OCI-LY7 (cell line): ENCODE results near the gene SOCS6. TPM values are rescaled to one million over a fixed set of nuclear protein-coding genes. Genes with fewer than 3 reads are reported as not detected.

ENCODE experiments used
- BruUV-seq: library from RNA; stranded (reverse); fragments of 400-500 nt; replicated peaks from 2 replicates; lab custom pipeline; 2021; lab: Mats Ljungman, UMichigan
- CTCF ChIA-PET: fragments of 300-600 bp; sonication (Branson Sonifier 250); formaldehyde crosslinking; loops from one replicate; lab custom pipeline; 2022; ENCODE audit warnings: antibody characterized with exemption; ENCODE audit not compliant: unreplicated experiment; lab: Charles Lee
- POLR2A ChIA-PET: fragments of 300-600 bp; sonication (Branson Sonifier 250); formaldehyde crosslinking; loops from one replicate; lab custom pipeline; 2022; ENCODE audit warnings: antibody characterized with exemption; lab: Charles Lee
- DNase-seq: peaks from one replicate; pipeline ENCODE4 v3.0.0-alpha.2; 2015; ENCODE audit warnings: low spot score
- H2AFZ ChIP-seq: fragments of 200-600 bp; sonication (generic), shearing (Covaris generic); 2 replicates; pipeline ENCODE4 v1.6.1; 2014; ENCODE audit warnings: mild to moderate bottlenecking, antibody characterized with exemption, low read length, moderate library complexity
- H3K27ac ChIP-seq: fragments of 200-600 bp; sonication (generic); 2 replicates; pipeline ENCODE4 v1.5.1; 2014; ENCODE audit warnings: mixed run types, low read depth, mild to moderate bottlenecking, moderate library complexity, low read length, inconsistent platforms; ENCODE audit not compliant: poor library complexity, severe bottlenecking
- H3K36me3 ChIP-seq: fragments of 200-600 bp; sonication (generic); 2 replicates; pipeline ENCODE4 v1.6.1; 2014; ENCODE audit warnings: mild to moderate bottlenecking, antibody characterized with exemption, low read length, moderate library complexity, mixed read lengths; ENCODE audit not compliant: insufficient read depth
- H3K4me1 ChIP-seq: fragments of 200-600 bp; sonication (generic); 2 replicates; pipeline ENCODE4 v1.5.1; 2014; ENCODE audit warnings: mild to moderate bottlenecking, low read length; ENCODE audit not compliant: insufficient read depth, poor library complexity, severe bottlenecking
- H3K4me2 ChIP-seq: fragments of 200-600 bp; sonication (generic); 2 replicates; pipeline ENCODE4 v1.6.1; 2014; ENCODE audit warnings: mild to moderate bottlenecking, low read length
- H3K4me3 ChIP-seq: fragments of 200-600 bp; sonication (generic); 2 replicates; pipeline ENCODE4 v1.5.1; 2014; ENCODE audit warnings: mild to moderate bottlenecking, low read depth, low read length; ENCODE audit not compliant: poor library complexity, severe bottlenecking
- H3K79me2 ChIP-seq: fragments of 200-600 bp; sonication (generic); 2 replicates; pipeline ENCODE4 v1.6.1; 2016; ENCODE audit warnings: low read depth, mild to moderate bottlenecking, low read length, moderate library complexity, mixed read lengths; ENCODE audit not compliant: insufficient read depth
- H3K9me2 ChIP-seq: fragments of 200-600 bp; sonication (generic); 2 replicates; pipeline ENCODE4 v1.6.1; 2016; ENCODE audit warnings: mild to moderate bottlenecking, low read length, mixed read lengths; ENCODE audit not compliant: insufficient read depth
- H3K9me3 ChIP-seq: fragments of 200-600 bp; sonication (generic); 2 replicates; pipeline ENCODE4 v1.6.1; 2014; ENCODE audit warnings: mild to moderate bottlenecking, mixed run types, low read length, mixed read lengths
- H4K20me1 ChIP-seq: fragments of 200-600 bp; sonication (generic); 2 replicates; pipeline ENCODE4 v1.6.1; 2014; ENCODE audit warnings: mild to moderate bottlenecking, antibody characterized with exemption, low read length, moderate library complexity, mixed read lengths; ENCODE audit not compliant: insufficient read depth
- CTCF ChIP-seq: fragments of 200-600 bp; sonication (generic); conservative IDR thresholded peaks from 2 replicates; pipeline ENCODE4 v1.5.1; 2014; ENCODE audit warnings: mild to moderate bottlenecking, antibody characterized with exemption, low read length, moderate library complexity, mixed read lengths
- EZH2phosphoT487 ChIP-seq: fragments of 200-600 bp; sonication (generic); IDR thresholded peaks from 2 replicates; pipeline ENCODE4 v1.6.1; 2018; ENCODE audit warnings: low read depth, borderline replicate concordance, mild to moderate bottlenecking, mixed run types, antibody characterized with exemption, low read length, moderate library complexity, mixed read lengths
- intact Hi-C: fragments of 100-400 bp; cut with micrococcal nuclease; formaldehyde crosslinking; loops from one replicate; pipeline ENCODE4 v1.10.0; 2022; ENCODE audit not compliant: unreplicated experiment
- total RNA-seq, 2 experiments: library from RNA; depleted of rRNA in 1 of 2; stranded (reverse); fragments of >200 nt in 1 of 2; shearing (Covaris generic) in 1 of 2; gene quantifications; 2 replicates each; pipeline ENCODE4 v1.2.3, GENCODE V29; 2014 to 2022

SOCS6 gene
- total RNA-seq, 2 experiments from 2014 or later = not detected

GRCh38 chr18:70376137-70376913 is 87.5 kb downstream of the SOCS6 start:
- no peak overlapping the region for H3K4me2 ChIP-seq
- no peaks in the 10 kb centered on the region for H4K20me1 ChIP-seq
- no peaks in the 10 kb centered on the region for H3K9me2 ChIP-seq
- no peaks in the 10 kb centered on the region for H3K36me3 ChIP-seq
- TF ChIP-seq CTCF (no peak), EZH2phosphoT487 (no peak)
- BruUV-seq = no TSS peak
- H3K27ac ChIP-seq = no peak overlapping the region
- no peak overlapping the region for H2AFZ ChIP-seq
- no peaks in the 10 kb centered on the region for H3K9me3 ChIP-seq
- no peaks in the 10 kb centered on the region for H3K4me1 ChIP-seq
- no peak for DNase-seq
- H3K79me2 ChIP-seq = no peaks in the 10 kb centered on the region
- ChIA-PET POLR2A (interaction anchor here (1.4 kb wide), 1 partner anchor 18 kb away, joined by 3 read pairs; no protein-coding TSS in a partner anchor), CTCF (no interaction called here)
- no peak overlapping the region for H3K4me3 ChIP-seq
- intact Hi-C loops = no loop called here

GRCh38 chr18:70376914-70377258 is 88.0 kb downstream of the SOCS6 start:
- POLR2A ChIA-PET = interaction anchor here (1.4 kb wide), 1 partner anchor 18 kb away, joined by 3 read pairs; no protein-coding TSS in a partner anchor
- Histone ChIP-seq H3K36me3 (no peaks in the 10 kb centered on the region), H2AFZ (no peak overlapping the region), H3K4me3 (no peak overlapping the region), H3K9me2 (no peaks in the 10 kb centered on the region), H3K9me3 (no peaks in the 10 kb centered on the region), H3K4me2 (no peak overlapping the region), H3K27ac (no peak overlapping the region), H4K20me1 (no peaks in the 10 kb centered on the region), H3K4me1 (no peaks in the 10 kb centered on the region), H3K79me2 (no peaks in the 10 kb centered on the region)
- DNase-seq = no peak
- intact Hi-C loops = no loop called here
- TF ChIP-seq CTCF (no peak), EZH2phosphoT487 (no peak)
- CTCF ChIA-PET = no interaction called here
- no TSS peak for BruUV-seq

GRCh38 chr18:70377317-70377799 is 88.5 kb downstream of the SOCS6 start:
- ChIA-PET POLR2A (interaction anchor here (1.4 kb wide), 1 partner anchor 19 kb away, joined by 3 read pairs; no protein-coding TSS in a partner anchor), CTCF (no interaction called here)
- Histone ChIP-seq H3K4me2 (no peak overlapping the region), H3K9me3 (no peaks in the 10 kb centered on the region), H3K9me2 (no peaks in the 10 kb centered on the region), H3K79me2 (no peaks in the 10 kb centered on the region), H3K27ac (no peak overlapping the region), H4K20me1 (no peaks in the 10 kb centered on the region), H2AFZ (no peak overlapping the region), H3K4me3 (no peak overlapping the region), H3K4me1 (no peaks in the 10 kb centered on the region), H3K36me3 (no peaks in the 10 kb centered on the region)
- BruUV-seq = no TSS peak
- no peak for DNase-seq
- no peak for TF ChIP-seq EZH2phosphoT487
- TF ChIP-seq CTCF = no peak
- intact Hi-C loops = no loop called here
